Right lobe of liver (tissue), 4 donors: ENCODE results near the gene LRRC7.

Experiments
- CTCF ChIP-seq, 4 donors: fragments of 200-600 bp in 3 of 4; fragments of 450-650 bp in 1 of 4; IDR thresholded peaks; one replicate each; pipeline versions ENCODE4 v1.5.1 to v1.8.0; 2016 to 2022; ENCODE audit warnings: antibody characterized with exemption in 4 of 4, mild to moderate bottlenecking in 2 of 4
- POLR2A ChIP-seq: fragments of 450-650 bp; IDR thresholded peaks from one replicate; pipeline ENCODE4 v1.6.1; 2017; ENCODE audit warnings: antibody characterized with exemption, mild to moderate bottlenecking
- donor health status: DM: no; HTN: no; CAD: no.
- donor health status: DM: no; HTN: no; CAD: no.
- donor health status: DM: no; HTN: yes; CAD: no.

- TF ChIP-seq CTCF (IDR thresholded peaks at IDR 0.05) (no peak), POLR2A (no peak)
Measured at GRCh38 chr1:69833536-69833935, 265.8 kb downstream of the LRRC7 start.
